Left renal pelvis (tissue), 4 donors: ENCODE data around the gene ZNF283. TPM values are rescaled to one million over a fixed set of nuclear protein-coding genes. Genes with fewer than 3 reads are reported as not detected.
"Not testable (repeated sequence)": the region's sequence is repeated elsewhere in the genome, so short reads cannot be mapped to it uniquely, and the experiment has no call there.

ENCODE experiments used
- DNase-seq, 4 donors: peaks; one replicate each; pipeline ENCODE4 v3.0.0-alpha.2; 2013; ENCODE audit warnings: low read depth in 4 of 4, low spot score in 3 of 4
- polyA plus RNA-seq, 4 donors: library from polyadenylated mRNA; unstranded; fragments of 120-200 nt; gene quantifications; one replicate each; pipeline ENCODE4 v1.2.1, GENCODE V29; 2013; ENCODE audit not compliant: insufficient read length in 4 of 4

Gene ZNF283
- polyA plus RNA-seq, 4 donors = 11.4 to 21.8 (median 13.6) TPM

- DNase-seq = no peak
These were observed 28.3 kb upstream of the ZNF283 start for GRCh38 chr19:43798546-43799409.

- no peak for DNase-seq
These were observed 27.5 kb upstream of the ZNF283 start for GRCh38 chr19:43799502-43800142.

- DNase-seq = no peak
These were observed 24.7 kb upstream of the ZNF283 start, which contains the start of gene LYPD5 for GRCh38 chr19:43802216-43802951. Gene LYPD5 (minus strand): TSS chr19:43802447. CDS start chr19:43802380, 67 bp downstream.

GRCh38 chr19:43804432-43804831, 22.7 kb upstream of the ZNF283 start:
- DNase-seq = no peak

- DNase-seq = not testable (repeated sequence)
These were observed 20.7 kb upstream of the ZNF283 start for GRCh38 chr19:43806401-43806800.

GRCh38 chr19:43806848-43807247, 20.3 kb upstream of the ZNF283 start:
- no peak for DNase-seq

GRCh38 chr19:43807651-43808050, 19.5 kb upstream of the ZNF283 start:
- DNase-seq = no peak

GRCh38 chr19:43809762-43810696, 17.1 kb upstream of the ZNF283 start:
- no peak for DNase-seq

- no peak for DNase-seq
These were observed 15.3 kb upstream of the ZNF283 start for GRCh38 chr19:43811837-43812236.

- no peak for DNase-seq
These were observed 14.9 kb upstream of the ZNF283 start for GRCh38 chr19:43812259-43812658.

- no peak for DNase-seq
These were observed 14.4 kb upstream of the ZNF283 start for GRCh38 chr19:43812688-43813087.

- no peak for DNase-seq
These were observed 12.3 kb upstream of the ZNF283 start for GRCh38 chr19:43814663-43815352.

GRCh38 chr19:43817454-43817853, 9.7 kb upstream of the ZNF283 start:
- not testable (repeated sequence) for DNase-seq

- no peak for DNase-seq
These were observed 8.6 kb upstream of the ZNF283 start for GRCh38 chr19:43818500-43818899.

- no peak for DNase-seq
These were observed 6.8 kb upstream of the ZNF283 start for GRCh38 chr19:43820098-43820883.

- DNase-seq = no peak
These were observed 6.3 kb upstream of the ZNF283 start for GRCh38 chr19:43820884-43821215.

- DNase-seq = not testable (repeated sequence)
These were observed 3.3 kb upstream of the ZNF283 start for GRCh38 chr19:43823856-43824255.

- not testable (repeated sequence) for DNase-seq
These were observed 2.5 kb upstream of the ZNF283 start for GRCh38 chr19:43824572-43824971.

- no peak for DNase-seq
These were observed 12.0 kb downstream of the ZNF283 start for GRCh38 chr19:43839139-43839538.
